ENCODE data around the gene ACAP1.
"Not testable (repeated sequence)": the region's sequence is repeated elsewhere in the genome, so short reads cannot be mapped to it uniquely, and the experiment has no call there.

ACAP1 gene

DNA sequence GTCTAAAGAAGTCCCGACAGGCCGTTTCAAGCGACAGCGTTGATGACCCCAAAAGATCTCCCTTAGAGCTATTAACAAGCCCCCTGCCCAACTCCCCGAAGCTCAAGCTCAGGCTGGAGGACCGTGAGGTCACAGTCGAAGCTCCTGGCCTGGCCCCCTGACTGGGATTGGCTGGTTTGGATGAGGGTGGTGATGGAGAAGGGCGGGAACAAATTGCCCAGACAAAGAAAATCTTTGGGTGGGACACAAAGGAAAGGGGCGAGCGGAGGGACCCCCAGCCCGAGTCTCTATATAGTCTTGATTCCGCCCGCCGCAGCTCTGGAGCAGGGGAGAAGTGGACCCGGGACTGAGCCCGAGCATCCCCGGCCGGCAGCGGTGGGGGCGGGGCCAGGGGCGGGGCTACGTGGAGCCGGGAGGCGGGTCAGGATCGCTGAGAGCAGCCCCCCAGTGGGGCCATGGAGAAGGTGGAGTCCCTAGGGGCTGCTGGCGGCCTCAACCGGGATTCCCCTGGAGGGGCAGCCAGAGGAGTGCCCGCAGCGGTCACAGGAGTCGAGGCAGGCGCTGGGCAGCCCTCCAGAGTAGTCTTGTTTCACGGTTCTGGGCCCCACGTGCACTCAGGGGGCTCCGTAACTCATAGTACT, 6.2 kb upstream of the ACAP1 start:
- no peak for FAIRE-seq

DNA sequence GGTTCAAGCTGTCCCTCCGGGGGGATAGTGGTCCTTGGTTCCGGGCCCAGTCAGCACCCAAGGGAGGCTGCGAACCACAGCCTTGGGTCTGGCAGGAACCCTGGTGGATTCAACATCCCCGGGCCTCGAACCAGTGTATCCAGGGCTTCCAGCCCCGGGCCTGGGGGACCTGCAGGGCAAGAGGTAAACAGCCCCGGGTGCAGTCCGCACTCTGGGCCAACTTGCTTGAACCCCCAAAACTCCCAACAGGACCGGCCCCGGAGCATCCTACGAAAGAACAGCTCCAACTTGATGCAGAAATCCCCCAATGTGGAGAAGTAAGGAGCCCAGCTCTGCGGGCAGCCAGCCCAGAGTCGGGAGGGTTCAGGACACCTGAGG, 5.7 kb upstream of the ACAP1 start:
- no peak for FAIRE-seq

DNA sequence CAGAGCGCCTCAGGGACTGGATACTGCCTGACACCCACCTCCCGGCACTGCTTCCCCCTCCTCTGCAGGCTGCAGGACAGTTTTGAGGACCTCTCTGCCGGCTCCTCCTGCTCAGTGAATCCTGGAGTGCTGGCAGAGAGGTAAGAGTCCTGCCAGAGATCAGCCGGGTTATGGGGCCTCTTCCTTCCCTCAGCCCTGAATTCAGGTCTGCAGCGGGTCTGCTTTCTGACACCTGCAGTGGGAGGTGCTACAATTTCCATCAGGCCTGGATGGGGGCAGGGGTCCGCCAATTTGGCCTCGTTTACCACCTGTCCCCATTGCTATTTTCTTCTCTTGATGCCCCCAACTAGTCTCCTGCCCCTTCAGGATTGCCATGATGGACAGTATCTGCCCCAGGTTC, 4.2 kb upstream of the ACAP1 start:
- FAIRE-seq, result no peak

DNA sequence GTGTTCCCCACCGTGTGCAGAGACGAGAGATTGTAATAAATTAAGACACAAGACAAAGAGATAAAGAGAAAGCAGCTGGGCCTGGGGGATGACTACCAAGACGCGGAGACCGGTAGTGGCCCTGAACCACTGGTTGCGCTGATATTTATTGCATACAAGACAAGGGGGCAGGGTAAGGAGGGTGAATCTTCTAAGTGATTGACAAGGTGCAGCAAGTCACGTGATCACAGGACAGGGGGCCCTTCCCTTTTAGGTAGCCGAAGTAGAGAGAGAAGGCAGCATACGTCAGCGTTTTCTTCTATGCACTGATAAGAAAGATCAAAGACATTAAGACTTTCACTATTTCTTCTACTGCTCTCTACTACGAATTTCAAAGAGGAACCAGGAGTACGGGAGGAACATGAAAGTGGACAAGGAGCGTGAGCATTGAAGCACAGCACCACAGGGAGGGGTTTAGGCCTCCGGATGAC, 3.7 kb upstream of the ACAP1 start:
- not testable (repeated sequence) for FAIRE-seq

DNA sequence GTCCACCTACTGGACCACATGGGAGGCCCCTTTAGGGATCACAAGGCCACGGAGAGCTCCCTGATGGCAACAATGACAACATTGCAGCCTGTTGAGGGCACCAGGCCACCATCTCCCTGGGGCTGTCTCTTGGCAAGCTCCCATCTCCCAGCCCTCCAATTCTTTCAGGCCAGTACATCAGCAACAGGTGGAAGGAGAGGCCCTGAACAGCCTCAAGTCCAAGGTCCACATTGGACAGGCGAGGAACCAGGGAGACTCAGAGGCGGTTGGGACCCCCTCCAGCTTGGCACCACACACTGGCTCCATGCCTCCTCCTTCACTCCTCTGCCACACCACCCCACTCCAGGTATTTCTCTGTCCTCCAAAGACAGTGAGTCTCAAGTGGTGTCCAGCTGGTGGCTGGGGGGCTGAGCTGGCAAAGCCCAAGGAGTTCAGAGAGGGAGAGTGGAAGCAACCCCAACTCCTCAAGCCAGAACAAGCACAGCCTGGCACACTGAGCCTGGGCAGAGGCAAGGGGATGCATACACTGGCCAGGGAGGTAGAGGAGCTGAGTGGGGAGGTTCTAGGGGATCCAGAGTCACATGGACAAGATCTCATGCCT, 1.3 kb upstream of the ACAP1 start:
- FAIRE-seq, result no peak

DNA sequence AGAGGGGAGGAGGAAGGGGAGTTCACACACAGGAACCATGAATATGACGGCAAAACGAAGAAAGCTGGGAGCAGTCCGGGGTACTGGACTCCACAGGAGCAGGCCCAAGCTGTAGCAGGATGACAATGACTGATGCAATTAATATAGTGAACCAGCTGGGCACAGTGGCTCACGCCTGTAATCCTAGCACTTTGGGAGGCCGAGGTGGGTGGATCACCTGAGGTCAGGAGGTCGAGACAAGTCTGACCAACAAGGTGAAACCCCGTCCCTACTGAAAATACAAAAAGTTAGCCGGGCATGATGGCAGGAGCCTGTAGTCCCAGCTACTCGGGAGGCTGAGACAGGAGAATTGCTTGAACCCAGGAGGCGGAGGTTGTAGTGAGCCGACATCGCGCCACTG, 564 bp upstream of the ACAP1 start:
- FAIRE-seq, result not testable (repeated sequence)

DNA sequence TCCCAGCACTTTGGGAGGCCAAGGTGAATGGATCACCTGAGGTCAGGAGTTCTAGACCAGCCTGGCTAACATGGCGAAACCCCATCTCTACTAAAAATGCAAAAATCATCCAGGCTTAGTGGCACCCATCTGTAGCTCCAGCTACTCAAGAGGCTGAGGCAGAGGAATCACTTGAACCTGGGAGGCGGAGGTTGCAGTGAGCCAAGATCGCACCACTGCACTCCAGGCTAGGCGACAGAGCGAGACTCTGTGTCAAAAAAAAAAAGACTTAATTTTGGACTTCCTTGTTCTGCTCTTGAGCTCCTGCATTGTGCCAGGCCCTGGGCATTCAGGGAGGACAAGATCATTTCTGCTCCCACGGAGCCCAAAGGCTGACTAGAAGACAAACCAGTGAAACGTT, 1.3 kb downstream of the ACAP1 start:
- FAIRE-seq, result not testable (repeated sequence)

DNA sequence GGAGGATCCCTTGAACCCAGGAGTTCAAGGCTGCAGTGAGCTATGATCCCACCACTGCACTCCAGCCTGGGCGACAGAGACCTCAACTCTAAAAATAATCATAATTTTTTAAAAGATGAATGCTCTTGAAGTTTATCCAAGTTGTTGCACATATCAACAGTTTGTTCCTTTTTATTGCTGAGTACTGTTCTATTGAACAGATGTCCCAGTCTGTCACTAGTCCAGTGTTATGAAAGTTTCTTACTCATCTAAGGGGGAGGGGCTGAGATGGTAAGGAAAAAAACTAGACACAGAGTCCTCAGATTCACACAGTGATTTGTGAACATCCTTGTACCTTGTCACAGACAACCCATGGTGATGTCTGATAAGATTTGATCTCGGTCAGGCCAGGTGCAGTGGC, 3.9 kb downstream of the ACAP1 start:
- no peak for FAIRE-seq

DNA sequence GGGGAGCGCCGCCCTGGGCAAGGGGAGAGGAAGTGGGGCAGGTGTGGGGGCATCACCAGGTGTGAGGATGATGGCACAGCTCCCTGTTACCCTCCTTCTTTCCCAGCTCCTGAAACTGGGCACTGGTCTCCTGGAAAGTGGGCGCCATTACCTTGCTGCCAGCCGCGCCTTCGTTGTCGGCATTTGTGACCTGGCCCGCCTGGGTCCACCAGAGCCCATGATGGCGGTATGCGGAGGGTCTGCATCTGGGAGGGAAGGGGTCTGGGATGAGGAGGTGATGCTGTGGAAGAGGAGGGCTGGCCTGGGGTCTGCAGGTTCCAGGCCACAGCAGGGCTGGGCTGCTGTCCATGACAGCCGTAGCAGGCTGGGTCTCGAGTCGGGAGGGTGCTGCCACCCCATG, 5.5 kb downstream of the ACAP1 start:
- no peak for FAIRE-seq

DNA sequence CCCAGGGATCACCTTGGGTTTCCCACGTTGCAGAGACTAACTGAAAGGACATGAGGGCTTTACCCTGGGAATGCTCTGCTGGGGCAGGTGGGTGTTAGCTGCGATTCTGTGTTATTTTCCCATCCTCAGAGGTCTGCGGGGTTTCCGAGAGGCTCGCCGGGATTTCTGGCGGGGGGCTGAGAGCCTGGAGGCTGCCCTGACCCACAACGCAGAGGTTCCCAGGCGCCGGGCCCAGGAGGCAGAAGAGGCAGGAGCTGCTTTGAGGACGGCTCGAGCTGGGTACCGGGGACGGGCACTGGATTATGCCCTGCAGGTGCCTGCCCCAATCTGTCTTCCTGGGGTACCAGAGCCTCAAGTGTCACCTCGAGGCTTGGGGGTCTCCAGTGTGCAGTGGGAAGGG, 6.9 kb downstream of the ACAP1 start:
- FAIRE-seq, result no peak

DNA sequence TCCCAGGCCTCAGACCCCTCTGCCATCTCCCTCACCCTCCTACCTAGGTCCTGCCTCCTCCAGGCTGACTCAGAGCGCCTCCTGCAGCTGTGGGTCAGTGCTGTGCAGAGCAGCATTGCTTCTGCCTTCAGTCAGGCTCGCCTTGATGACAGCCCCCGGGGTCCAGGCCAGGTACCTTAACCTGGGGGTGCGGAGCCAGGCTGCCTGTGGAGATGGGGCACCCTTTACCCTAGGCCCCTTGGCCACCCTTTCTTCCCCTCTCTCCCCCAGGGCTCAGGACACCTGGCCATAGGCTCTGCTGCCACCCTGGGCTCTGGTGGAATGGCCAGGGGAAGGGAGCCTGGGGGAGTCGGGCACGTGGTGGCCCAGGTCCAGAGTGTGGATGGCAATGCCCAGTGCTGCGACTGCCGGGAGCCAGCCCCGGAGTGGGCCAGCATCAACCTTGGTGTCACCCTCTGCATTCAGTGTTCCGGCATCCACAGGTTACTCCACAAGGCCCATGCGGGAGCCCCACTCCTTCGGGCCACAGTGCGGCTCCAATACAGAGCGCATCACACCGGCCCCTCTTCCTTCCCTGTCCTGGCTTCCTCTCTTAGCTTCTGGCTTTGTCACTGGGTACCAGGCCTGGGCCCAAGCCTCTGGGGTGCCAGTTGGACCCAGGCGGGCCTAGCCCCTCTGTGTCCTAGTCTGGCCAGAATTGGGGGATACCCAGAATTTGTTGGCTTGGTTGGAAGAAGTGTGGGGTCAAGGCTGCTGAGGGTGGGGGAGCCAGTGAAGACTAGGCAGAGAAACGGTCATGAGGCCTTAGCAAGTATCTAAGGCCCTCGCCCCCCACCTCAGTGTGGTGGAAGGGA, 10.7 kb downstream of the ACAP1 start:
- no peak for FAIRE-seq

DNA sequence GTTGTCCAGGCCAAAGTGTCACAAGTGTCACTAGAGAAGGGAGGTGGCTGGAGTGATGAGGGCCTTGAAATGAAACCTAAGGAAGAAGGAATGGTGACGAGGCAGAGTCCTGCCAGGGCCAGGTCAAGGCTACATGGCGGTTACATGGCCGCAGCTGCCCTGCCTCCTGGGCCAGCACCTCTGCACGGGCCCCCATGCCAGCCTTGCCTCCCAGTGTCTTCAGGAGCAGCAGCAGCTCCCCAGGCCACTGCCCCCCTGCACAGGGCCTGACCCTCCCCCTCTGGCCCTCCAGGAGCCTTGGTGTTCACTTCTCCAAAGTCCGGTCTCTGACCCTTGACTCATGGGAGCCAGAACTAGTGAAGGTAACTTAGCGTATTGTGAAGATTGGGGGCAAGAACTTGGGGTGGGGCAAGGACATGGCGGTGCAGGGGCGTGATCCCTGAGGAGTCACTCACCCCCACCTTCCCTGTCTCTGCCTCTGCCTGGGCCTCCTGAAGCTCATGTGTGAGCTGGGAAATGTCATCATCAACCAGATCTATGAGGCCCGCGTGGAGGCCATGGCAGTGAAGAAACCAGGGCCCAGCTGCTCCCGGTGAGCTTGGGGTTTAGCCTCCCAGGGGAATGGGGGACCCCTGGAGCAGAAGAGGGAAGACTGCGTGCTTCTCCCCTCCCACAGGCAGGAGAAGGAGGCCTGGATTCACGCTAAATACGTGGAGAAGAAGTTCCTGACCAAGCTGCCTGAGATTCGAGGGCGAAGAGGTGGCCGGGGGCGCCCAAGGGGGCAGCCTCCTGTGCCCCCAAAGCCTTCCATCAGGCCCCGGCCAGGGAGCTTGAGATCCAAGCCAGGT, 11.5 kb downstream of the ACAP1 start:
- no peak for FAIRE-seq

DNA sequence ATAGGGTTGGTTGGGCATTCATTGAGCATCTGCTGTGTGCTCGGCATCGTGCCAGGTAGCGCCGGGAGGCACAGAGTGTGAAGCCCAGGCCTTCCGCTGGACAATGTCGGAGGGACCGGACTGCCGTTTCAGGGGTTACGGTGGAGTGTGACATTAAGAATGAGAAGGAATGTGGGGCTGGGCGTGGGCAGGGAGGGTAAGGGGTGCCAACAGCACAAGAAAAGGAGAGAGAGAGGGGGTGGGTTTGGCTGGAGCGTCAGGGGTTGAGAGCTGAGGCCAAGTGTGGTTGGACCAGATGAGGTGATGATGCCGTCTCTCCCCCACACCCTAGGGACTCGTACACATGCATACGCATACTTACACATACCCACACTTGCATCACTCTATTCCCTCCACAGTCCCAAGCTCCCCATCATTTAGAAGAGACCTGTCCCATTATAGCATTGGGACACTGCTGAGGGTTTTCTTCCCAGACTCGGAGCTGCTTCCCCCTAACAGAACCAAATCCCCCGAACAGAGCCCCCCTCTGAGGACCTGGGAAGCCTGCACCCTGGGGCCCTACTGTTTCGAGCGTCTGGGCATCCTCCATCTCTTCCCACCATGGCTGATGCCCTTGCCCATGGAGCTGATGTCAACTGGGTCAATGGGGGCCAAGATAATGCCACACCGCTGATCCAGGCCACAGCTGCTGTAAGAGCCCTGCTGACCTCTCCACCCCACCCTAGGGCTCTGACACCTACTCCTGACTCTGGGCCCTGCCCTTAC, 12.3 kb downstream of the ACAP1 start:
- no peak for FAIRE-seq

DNA sequence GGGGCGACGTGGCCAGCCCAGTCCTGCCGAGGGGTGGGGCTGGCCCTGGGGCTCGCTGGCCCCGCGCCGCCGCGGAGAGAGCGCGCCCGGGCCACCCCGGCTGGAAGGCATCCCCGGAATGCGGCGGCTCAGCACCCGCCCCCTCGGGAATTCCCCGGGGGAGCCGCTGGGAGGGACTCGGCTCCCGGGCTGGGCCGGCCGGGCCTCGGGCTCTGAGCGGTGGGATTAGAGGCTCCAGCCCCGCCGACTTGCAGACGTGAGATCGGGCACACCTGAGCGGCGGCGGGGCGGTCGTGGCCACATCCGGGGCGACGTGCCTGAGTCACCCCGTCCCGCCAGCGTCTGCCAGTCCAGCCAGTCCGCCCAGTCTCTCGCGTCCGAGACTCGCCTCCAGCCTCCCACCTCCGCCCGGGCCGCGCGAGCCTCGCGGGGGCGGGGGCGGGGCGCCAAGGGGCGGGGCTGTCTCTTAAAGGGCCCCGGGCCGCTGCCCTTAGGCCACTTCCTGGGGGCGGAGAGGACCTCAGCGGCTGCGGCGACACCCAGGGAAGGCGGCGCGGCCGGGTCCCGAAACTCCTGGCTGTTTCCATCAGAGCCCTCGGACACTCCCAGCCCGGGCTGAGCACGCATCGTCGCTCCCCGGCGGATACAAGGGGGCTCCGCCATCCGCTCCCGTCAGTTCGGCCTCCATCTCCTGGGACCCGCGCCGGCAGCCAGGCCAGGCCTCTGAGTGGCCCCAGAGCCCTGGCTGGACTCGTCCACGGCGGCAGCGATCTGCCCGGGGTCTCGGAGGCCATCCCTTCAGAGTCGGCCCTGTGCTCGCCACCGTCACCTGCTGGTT, 15.6 kb downstream of the ACAP1 start, which contains the start of gene KCTD11:
KCTD11 (plus strand) TSS at position 498 of the 838 bp plus-strand sequence.
- FAIRE-seq, result no peak

DNA sequence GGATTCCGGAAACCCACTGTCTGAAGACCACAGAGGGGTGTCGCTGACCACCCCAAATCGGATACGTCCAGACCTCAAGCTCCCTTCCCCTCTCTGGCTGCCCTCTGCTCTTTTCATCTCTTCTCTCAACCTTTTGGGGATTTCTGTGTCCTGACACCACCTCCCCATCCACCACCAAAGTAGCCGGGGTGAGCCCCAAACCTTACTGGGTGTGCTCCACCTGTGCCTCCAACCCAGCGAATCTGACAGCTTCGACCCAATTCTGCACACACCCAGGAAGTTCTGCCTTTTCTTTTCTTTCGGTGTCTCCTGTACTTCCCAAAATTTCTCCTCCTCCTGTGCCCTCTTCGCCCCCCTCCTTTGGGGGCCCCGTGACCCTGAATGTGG, 16.2 kb downstream of the ACAP1 start:
- no peak for FAIRE-seq

DNA sequence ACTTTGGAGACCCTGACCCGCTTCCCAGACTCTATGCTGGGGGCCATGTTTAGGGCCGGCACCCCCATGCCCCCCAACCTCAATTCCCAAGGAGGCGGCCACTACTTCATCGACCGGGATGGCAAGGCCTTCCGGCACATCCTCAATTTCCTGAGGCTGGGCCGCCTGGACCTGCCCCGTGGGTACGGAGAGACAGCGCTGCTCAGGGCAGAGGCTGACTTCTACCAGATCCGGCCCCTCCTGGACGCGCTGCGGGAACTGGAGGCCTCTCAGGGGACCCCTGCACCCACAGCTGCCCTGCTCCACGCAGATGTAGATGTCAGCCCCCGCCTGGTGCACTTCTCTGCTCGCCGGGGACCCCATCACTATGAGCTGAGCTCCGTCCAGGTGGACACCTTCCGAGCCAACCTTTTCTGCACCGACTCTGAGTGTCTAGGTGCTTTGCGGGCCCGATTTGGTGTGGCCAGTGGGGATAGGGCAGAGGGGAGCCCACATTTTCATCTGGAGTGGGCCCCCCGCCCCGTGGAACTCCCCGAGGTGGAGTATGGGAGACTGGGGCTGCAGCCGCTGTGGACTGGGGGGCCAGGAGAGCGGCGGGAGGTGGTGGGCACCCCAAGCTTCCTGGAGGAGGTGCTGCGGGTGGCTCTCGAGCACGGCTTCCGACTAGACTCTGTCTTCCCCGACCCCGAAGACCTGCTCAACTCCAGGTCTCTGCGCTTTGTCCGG, 16.7 kb downstream of the ACAP1 start:
- FAIRE-seq, result no peak

DNA sequence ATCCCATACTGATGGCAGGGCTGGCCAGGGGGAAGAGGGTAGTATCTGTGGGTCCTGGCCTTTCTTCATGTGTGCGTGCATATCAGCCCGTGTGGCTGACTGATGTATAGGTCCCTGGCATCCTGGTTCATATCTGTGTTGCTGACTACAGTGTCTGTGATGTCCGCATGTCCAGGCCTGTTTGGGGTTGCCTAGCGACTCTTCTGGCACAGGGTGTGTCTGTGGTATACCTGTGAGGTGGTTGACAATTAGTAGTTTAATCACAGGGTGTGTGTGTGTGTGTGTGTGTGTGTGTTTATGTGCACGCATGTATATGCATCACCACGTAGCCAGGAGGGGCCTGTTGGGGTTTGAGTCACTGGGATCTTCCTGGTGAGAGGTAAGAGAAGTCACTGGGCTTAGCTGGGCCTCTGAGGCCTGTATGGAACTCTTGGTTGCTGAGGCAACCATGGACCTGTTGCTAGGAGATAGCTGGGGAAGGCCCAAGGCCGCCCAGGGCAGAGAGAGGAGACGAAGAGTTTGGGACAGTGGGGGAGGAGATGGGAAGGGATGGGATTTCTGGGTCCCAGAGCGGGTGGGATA, 18.0 kb downstream of the ACAP1 start:
- no peak for FAIRE-seq

DNA sequence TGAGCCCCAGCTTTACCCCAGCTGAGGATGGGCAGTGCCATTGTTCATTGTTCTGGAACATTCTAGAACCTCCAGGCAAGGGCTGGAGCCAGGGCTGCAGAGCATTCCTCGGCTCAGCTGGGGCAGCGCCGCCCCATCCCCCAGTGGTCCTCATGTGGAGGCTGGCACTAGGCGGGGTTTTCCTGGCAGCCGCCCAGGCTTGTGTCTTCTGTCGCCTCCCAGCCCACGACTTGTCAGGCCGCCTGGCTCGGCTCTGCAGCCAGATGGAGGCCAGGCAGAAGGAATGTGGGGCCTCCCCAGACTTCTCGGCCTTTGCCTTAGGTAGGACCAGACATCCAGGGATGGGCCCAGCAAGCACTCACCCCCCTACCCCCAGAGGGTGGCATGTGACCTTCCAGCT, 18.7 kb downstream of the ACAP1 start, which contains the start of gene TMEM95:
TMEM95 (plus strand) TSS at position 104 of the 400 bp plus-strand sequence; CDS start at position 153, 49 bp downstream.
- FAIRE-seq, result no peak

DNA sequence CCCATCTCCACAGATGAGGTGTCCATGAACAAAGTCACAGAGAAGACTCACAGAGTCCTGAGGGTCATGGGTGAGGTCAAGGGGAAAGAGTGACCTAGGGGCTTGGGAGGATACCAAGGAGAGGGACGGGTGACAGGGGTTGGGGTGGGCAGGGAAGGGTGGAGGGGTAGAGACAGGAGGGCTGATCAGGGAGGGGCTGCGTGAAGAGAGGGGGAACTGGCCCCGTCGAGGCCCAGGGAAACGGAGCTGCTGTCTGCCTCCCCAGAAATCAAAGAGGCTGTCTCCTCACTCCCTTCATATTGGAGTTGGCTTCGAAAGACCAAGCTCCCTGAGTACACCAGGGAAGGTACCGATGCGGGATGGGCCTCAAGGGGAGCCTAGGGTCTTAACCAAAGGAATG, 19.2 kb downstream of the ACAP1 start:
- FAIRE-seq, result no peak

DNA sequence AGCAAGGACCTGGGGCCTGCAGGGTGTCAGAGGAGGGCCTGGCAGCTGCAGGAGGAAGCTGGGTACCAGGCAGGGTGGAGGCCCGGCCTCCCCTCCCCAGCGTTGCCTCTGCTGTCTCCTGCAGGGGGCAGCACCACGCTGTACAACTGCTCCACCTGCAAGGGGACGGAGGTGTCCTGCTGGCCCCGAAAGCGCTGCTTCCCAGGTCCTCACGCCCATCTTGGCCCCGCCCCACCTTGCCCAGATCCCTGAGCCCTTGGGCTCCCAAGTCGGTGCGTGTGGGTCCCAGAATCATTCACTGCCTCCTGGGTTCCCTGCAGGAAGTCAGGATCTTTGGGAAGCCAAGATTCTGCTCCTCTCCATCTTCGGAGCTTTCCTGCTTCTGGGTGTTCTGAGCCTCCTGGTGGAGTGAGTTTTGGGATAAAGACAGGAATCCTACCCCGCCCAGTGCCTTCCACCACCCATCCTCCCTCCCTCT, 19.8 kb downstream of the ACAP1 start:
- FAIRE-seq, result no peak
